Bronchial epithelial cell (primary cell): ENCODE measurements around the gene REEP6. TPM values are rescaled to one million over a fixed set of nuclear protein-coding genes. Genes with fewer than 3 reads are reported as not detected.

Experiments
- DNase-seq: peaks from one replicate; pipeline ENCODE4 v3.0.0-alpha.2; 2010; ENCODE audit warnings: low read depth
- FAIRE-seq: peaks from 2 replicates; lab custom pipeline; 2011; peaks lifted over from hg19 to GRCh38; lab: Jason Lieb, UNC
- H3K27me3 ChIP-seq: 2 replicates; pipeline ENCODE4 v1.5.1; 2011; ENCODE audit warnings: low read length; ENCODE audit not compliant: control insufficient read depth, insufficient read depth
- H3K36me3 ChIP-seq: 2 replicates; pipeline ENCODE4 v1.5.1; 2011; ENCODE audit warnings: low read length; ENCODE audit not compliant: control insufficient read depth, insufficient read depth
- H3K4me3 ChIP-seq: 2 replicates; pipeline ENCODE4 v1.5.1; 2011; ENCODE audit warnings: mild to moderate bottlenecking, low read depth, low read length, control low read depth
- total RNA-seq: library from RNA; depleted of rRNA; stranded (reverse); fragments of >200 nt; gene quantifications from 2 replicates; pipeline ENCODE4 v1.2.1, GENCODE V29; 2014
- TF ChIP-seq, protein P1 (sequence below): IDR thresholded peaks from 2 replicates; pipeline ENCODE4 v1.5.1; 2011; ENCODE audit warnings: mild to moderate bottlenecking, moderate library complexity, low read length, control low read depth, inconsistent platforms; ENCODE audit not compliant: insufficient read depth, severe bottlenecking

Gene REEP6
- total RNA-seq, result 2.1 and 3.6 TPM in 2 replicates

GRCh38 chr19:1491114-1491848, at the start of gene REEP6:
REEP6 (plus strand) TSS chr19:1491181; CDS start chr19:1491270, 89 bp downstream.
- Histone ChIP-seq H3K4me3 (peak within 1 kb of the TSS; percentile 63), H3K27me3 (no peaks in the 10 kb centered on the region), H3K36me3 (no peaks in the 10 kb centered on the region)
- no peak for FAIRE-seq
- DNase-seq, result no peak
- TF ChIP-seq, protein P1, sequence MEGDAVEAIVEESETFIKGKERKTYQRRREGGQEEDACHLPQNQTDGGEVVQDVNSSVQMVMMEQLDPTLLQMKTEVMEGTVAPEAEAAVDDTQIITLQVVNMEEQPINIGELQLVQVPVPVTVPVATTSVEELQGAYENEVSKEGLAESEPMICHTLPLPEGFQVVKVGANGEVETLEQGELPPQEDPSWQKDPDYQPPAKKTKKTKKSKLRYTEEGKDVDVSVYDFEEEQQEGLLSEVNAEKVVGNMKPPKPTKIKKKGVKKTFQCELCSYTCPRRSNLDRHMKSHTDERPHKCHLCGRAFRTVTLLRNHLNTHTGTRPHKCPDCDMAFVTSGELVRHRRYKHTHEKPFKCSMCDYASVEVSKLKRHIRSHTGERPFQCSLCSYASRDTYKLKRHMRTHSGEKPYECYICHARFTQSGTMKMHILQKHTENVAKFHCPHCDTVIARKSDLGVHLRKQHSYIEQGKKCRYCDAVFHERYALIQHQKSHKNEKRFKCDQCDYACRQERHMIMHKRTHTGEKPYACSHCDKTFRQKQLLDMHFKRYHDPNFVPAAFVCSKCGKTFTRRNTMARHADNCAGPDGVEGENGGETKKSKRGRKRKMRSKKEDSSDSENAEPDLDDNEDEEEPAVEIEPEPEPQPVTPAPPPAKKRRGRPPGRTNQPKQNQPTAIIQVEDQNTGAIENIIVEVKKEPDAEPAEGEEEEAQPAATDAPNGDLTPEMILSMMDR, result no peak

- FAIRE-seq (no peak), DNase-seq (no peak)
- Histone ChIP-seq H3K27me3 (peaks cover 7% of the 10 kb centered on the region), H3K4me3 (no peak overlapping the region), H3K36me3 (peaks cover 16% of the 10 kb centered on the region)
- TF ChIP-seq, protein P1, result no peak
These were observed 49.1 kb upstream of the REEP6 start for GRCh38 chr19:1441677-1442438.

- Histone ChIP-seq H3K36me3 (peaks cover 9% of the 10 kb centered on the region), H3K27me3 (peaks cover 28% of the 10 kb centered on the region), H3K4me3 (no peak overlapping the region)
- FAIRE-seq (no peak), DNase-seq (peak; percentile 37)
- TF ChIP-seq, protein P1, result peak; percentile 78
These were observed 45.6 kb upstream of the REEP6 start for GRCh38 chr19:1445185-1445931.

DNA sequence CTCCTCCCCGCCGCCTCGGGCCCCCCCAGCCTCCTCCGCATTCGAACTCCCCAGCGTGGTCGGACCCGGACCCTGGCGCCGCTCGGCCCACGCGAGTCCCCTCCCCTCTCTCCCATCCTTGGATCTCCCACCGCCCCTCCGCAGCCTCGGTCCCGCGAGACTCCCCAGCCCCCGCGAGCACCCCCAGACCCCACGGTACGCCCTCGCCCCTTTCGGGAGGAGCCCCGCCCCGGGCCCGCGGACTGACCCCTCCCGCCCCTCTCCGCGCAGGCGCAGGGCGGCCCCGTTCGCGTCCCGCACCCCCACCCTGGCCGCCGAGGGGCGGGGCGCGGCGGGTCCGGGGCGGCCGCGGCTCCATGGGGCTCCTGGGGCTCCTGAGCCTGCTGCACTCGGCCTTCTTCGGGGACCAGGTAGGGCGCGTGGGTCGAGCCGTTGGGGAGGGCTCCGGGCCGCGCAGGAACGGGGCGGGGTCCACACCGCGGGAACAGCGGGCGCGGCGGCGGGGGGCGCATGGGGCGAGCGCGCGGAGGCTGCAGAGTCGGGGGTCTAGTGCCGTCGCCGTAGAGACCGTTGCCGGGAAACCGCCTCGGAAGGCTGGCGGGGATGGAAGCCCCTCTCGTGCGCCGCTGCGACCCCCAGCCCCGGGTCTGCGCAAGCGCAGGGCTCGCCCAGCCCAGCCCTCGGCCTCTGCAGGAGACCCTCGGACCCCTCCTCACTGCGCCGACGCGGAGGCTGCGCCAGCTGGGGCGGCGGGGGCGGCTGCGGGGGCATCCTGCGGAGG, 44.9 kb upstream of the REEP6 start:
- no peak for DNase-seq
- FAIRE-seq, result no peak
- Histone ChIP-seq H3K36me3 (peaks cover 2% of the 10 kb centered on the region), H3K4me3 (no peak overlapping the region), H3K27me3 (peaks cover 36% of the 10 kb centered on the region)
- TF ChIP-seq, protein P1, result no peak

GRCh38 chr19:1446713-1447481, 44.1 kb upstream of the REEP6 start:
- no peak for FAIRE-seq
- H3K27me3 ChIP-seq, result peaks cover 43% of the 10 kb centered on the region

More at GRCh38 chr19:1446713-1447481, 44.1 kb upstream of the REEP6 start:
- H3K36me3 ChIP-seq, result no peaks in the 10 kb centered on the region
- no peak for DNase-seq
- TF ChIP-seq, protein P1, result no peak
- no peak overlapping the region for H3K4me3 ChIP-seq
